Esophagus muscularis mucosa (tissue), 4 donors: Measurements from ENCODE around the gene NYAP2. TPM values are rescaled to one million over a fixed set of nuclear protein-coding genes. Genes with fewer than 3 reads are reported as not detected.

ENCODE experiments used
- DNase-seq: peaks from one replicate; pipeline ENCODE4 v3.0.0-alpha.2; 2017; ENCODE audit errors: extremely low spot score
- H3K27ac ChIP-seq, 4 donors: fragments of 200-600 bp; sonication (generic); replicated peaks in 1 of 4; 1 replicate in 3 of 4; 2 replicates in 1 of 4; pipeline ENCODE4 v1.5.1; 2016 to 2019; ENCODE audit warnings: mild to moderate bottlenecking in 1 of 4
- H3K27me3 ChIP-seq, 4 donors: fragments of 200-600 bp; sonication (generic); one replicate each; pipeline versions ENCODE4 v1.5.1 to v1.6.0; 2016 to 2019
- H3K36me3 ChIP-seq, 4 donors: fragments of 200-600 bp; sonication (generic); one replicate each; pipeline ENCODE4 v1.5.1; 2016 to 2019
- H3K4me1 ChIP-seq, 4 donors: fragments of 200-600 bp; sonication (generic); one replicate each; pipeline ENCODE4 v1.5.1; 2016 to 2019
- H3K4me3 ChIP-seq, 4 donors: fragments of 200-600 bp; sonication (generic); 1 replicate in 2 of 4; 2 replicates in 2 of 4; pipeline ENCODE4 v1.5.1; 2016 to 2019; ENCODE audit warnings: mild to moderate bottlenecking in 4 of 4, moderate library complexity in 1 of 4
- H3K9me3 ChIP-seq, 4 donors: fragments of 200-600 bp; sonication (generic); 1 replicate in 3 of 4; 2 replicates in 1 of 4; pipeline ENCODE4 v1.5.1; 2016 to 2019
- EP300 ChIP-seq: sonication (generic); formaldehyde crosslinking; IDR thresholded peaks from one replicate; pipeline ENCODE4 v1.6.1; 2017; ENCODE audit warnings: antibody characterized with exemption
- POLR2A ChIP-seq: fragments of 450-650 bp; IDR thresholded peaks from one replicate; pipeline ENCODE4 v1.6.1; 2017; ENCODE audit warnings: antibody characterized with exemption, moderate library complexity, mild to moderate bottlenecking, low read depth
- POLR2AphosphoS5 ChIP-seq, 2 donors: sonication (generic); formaldehyde crosslinking; IDR thresholded peaks; one replicate each; pipeline ENCODE4 v1.6.1; 2017; ENCODE audit warnings: antibody characterized with exemption in 2 of 2
- WGBS: methylation state at CpG from one replicate; pipeline ENCODE4 v1.1.5; 2018; 5-methylcytosine and 5-hydroxymethylcytosine counted together
- intact Hi-C: fragments of 100-400 bp; cut with DNase I; formaldehyde crosslinking; loops from one replicate; pipeline ENCODE4 v1.15.1; 2023
- total RNA-seq, 4 donors: library from RNA; depleted of rRNA; stranded (reverse); fragments of >200 nt; gene quantifications; one replicate each; pipeline versions ENCODE4 v1.1.0 to v1.2.1, GENCODE V29; 2016
- TF ChIP-seq, protein P1 (sequence below), 3 experiments: fragments of 200-600 bp in 2 of 3; fragments of 450-650 bp in 1 of 3; sonication (generic) in 2 of 3; IDR thresholded peaks; one replicate each; pipeline ENCODE4 v1.5.1; 2017 to 2019; ENCODE audit warnings: antibody characterized with exemption in 3 of 3, mild to moderate bottlenecking in 2 of 3, moderate library complexity in 1 of 3

NYAP2 gene
- total RNA-seq, 4 donors from 2014 or later = under 0.01 to 0.26 (median 0.17) TPM; not detected in 1

DNA sequence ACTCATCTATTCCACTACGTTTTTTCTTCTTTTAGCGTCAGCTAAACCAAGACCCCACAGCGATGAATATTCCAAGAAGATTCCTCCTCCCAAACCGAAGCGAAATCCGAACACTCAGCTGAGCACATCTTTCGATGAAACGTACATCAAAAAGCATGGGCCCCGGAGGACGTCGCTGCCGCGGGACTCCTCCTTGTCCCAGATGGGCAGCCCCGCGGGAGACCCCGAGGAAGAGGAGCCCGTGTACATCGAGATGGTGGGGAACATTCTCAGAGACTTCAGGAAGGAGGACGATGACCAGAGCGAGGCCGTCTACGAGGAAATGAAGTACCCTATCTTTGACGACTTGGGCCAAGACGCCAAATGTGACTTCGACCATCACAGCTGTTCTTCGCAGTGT lies 182.4 kb downstream of the NYAP2 start:
- H3K9me3 ChIP-seq = no peaks in the 10 kb centered on the region
- H3K36me3 ChIP-seq = no peaks in the 10 kb centered on the region
- H3K27ac ChIP-seq = no peak overlapping the region
- intact Hi-C loops = no loop called here
- no peak overlapping the region for H3K4me3 ChIP-seq
- H3K27me3 ChIP-seq = peaks cover 0 to 4% (median 0%) of the 10 kb centered on the region in 4 donors
- WGBS = 92% methylated on average over 26 of the region's 26 CpGs
- no peaks in the 10 kb centered on the region for H3K4me1 ChIP-seq
- DNase-seq = peak; percentile 37
- TF ChIP-seq EP300 (no peak), POLR2AphosphoS5 (IDR thresholded peaks at IDR 0.05) (no peak), POLR2A (no peak)
- TF ChIP-seq, protein P1, sequence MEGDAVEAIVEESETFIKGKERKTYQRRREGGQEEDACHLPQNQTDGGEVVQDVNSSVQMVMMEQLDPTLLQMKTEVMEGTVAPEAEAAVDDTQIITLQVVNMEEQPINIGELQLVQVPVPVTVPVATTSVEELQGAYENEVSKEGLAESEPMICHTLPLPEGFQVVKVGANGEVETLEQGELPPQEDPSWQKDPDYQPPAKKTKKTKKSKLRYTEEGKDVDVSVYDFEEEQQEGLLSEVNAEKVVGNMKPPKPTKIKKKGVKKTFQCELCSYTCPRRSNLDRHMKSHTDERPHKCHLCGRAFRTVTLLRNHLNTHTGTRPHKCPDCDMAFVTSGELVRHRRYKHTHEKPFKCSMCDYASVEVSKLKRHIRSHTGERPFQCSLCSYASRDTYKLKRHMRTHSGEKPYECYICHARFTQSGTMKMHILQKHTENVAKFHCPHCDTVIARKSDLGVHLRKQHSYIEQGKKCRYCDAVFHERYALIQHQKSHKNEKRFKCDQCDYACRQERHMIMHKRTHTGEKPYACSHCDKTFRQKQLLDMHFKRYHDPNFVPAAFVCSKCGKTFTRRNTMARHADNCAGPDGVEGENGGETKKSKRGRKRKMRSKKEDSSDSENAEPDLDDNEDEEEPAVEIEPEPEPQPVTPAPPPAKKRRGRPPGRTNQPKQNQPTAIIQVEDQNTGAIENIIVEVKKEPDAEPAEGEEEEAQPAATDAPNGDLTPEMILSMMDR (IDR thresholded peaks at IDR 0.05) = no peak

DNA sequence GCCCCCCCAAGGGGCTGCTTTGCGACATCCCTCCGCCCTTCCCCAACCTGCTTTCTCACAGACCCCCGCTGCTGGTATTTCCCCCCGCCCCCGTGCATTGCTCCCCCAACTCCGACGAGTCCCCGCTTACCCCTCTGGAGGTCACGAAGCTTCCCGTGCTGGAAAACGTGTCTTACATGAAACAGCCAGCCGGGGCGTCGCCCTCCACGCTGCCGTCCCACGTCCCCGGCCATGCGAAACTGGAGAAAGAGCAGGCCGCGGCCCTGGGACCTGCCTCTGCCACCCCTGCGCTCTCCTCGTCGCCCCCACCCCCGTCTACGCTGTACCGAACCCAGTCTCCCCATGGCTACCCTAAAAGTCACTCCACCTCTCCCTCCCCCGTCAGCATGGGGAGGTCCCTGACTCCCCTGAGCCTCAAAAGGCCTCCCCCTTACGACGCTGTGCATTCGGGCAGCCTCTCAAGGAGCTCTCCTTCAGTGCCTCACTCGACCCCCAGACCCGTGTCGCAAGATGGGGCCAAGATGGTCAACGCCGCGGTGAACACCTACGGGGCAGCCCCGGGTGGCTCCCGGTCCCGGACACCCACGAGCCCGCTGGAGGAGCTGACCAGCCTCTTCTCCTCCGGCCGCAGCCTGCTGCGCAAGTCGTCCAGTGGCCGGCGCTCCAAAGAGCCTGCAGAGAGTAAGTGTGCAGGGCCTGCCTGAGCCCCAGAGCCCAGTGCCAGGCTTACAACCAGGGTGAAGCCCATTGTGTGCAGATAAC lies 183.0 kb downstream of the NYAP2 start:
- DNase-seq = peak; percentile 31
- peaks cover 0 to 4% (median 0%) of the 10 kb centered on the region in 4 donors for H3K27me3 ChIP-seq
- H3K36me3 ChIP-seq = no peaks in the 10 kb centered on the region
- H3K4me3 ChIP-seq = no peak overlapping the region
- H3K27ac ChIP-seq = no peak overlapping the region
- H3K4me1 ChIP-seq = no peaks in the 10 kb centered on the region
- WGBS = 96% methylated on average over 47 of the region's 49 CpGs
- TF ChIP-seq, protein P1 (IDR thresholded peaks at IDR 0.05) = no peak
- TF ChIP-seq POLR2AphosphoS5 (IDR thresholded peaks at IDR 0.05) (no peak), POLR2A (no peak), EP300 (no peak)
- intact Hi-C loops = no loop called here
- H3K9me3 ChIP-seq = no peaks in the 10 kb centered on the region

DNA sequence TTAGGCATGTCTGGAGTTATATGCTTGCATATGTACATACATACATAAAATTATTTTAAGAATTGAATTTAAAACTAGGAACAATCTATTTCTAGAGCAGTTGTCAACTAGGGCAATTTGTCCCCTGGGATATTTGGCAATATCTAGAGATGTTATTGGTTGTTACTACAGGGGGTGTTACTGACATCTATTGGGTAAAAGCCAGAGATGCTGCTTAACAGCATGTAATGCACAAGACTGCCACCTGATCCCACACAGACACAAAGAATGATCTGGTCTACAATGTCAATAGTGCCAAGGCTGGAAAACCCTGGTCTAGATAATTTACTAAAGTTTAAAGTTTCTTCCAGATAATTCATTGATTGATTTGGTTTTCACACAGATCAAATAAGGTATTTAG lies 185.3 kb downstream of the NYAP2 start:
- Histone ChIP-seq H3K27ac (no peak overlapping the region), H3K36me3 (no peaks in the 10 kb centered on the region), H3K27me3 (no peaks in the 10 kb centered on the region), H3K4me1 (no peaks in the 10 kb centered on the region), H3K4me3 (no peak overlapping the region), H3K9me3 (no peaks in the 10 kb centered on the region)
- intact Hi-C loops = no loop called here
- peak; percentile 3 for DNase-seq
- no peak for TF ChIP-seq POLR2AphosphoS5 (IDR thresholded peaks at IDR 0.05)
- TF ChIP-seq EP300 = no peak
- TF ChIP-seq POLR2A = no peak
- TF ChIP-seq, protein P1 (IDR thresholded peaks at IDR 0.05) = no peak

DNA sequence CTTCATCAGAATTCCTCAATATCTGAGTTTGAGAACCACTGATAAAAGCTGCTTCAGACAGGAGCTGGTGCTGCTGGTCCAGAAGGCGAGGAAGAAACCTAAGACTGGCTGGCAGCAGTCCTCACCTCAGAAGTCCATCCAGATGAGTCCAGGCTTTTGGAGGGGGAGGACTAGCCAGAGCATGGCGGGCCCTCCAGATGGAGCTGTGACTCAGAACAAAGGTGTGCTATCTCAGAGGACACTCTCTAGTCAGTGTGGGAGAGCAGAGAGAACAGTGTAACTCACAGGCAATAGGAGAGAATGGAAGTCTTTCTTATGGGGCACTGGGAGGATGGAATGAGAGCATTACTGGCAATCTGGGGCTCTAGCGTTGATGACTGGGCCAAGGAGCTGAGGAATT lies 191.4 kb downstream of the NYAP2 start:
- Histone ChIP-seq H3K27me3 (no peaks in the 10 kb centered on the region), H3K9me3 (no peaks in the 10 kb centered on the region), H3K4me1 (no peaks in the 10 kb centered on the region), H3K27ac (no peak overlapping the region), H3K4me3 (no peak overlapping the region), H3K36me3 (no peaks in the 10 kb centered on the region)
- DNase-seq = peak; percentile 55
- no peak for TF ChIP-seq POLR2A
- no peak for TF ChIP-seq EP300
- TF ChIP-seq, protein P1 (IDR thresholded peaks at IDR 0.05) = no peak
- intact Hi-C loops = no loop called here
- WGBS = 96% methylated on average over 3 of the region's 3 CpGs

DNA sequence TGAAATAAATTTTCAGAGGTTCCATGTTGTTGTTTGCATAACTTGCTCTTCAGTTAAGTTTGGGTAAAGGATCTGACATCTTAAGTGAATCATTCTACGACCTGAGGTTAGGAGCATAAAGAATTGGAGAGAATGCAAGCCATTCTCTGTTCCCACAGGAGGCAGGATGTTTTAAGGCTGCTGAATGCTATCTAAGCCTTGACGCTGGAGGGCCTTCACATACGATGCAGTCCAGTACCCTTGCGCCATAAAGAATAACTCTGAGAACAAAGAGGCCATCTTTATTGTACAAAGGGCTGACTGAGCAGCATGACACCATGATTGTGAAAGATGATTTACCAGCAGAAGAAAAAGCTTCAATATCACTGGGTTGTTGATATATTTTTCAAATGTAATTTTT lies 198.4 kb downstream of the NYAP2 start:
- Histone ChIP-seq H3K36me3 (no peaks in the 10 kb centered on the region), H3K27me3 (no peaks in the 10 kb centered on the region), H3K4me3 (no peak overlapping the region), H3K9me3 (no peaks in the 10 kb centered on the region), H3K27ac (no peak overlapping the region), H3K4me1 (no peaks in the 10 kb centered on the region)
- no peak for TF ChIP-seq POLR2AphosphoS5 (IDR thresholded peaks at IDR 0.05)
- TF ChIP-seq POLR2A = no peak
- TF ChIP-seq, protein P1 (IDR thresholded peaks at IDR 0.05) = no peak
- TF ChIP-seq EP300 = no peak
- no peak for DNase-seq
- intact Hi-C loops = no loop called here
- WGBS = 66% methylated on average over 4 of the region's 4 CpGs
